ENCODE results near the gene TCF4. TPM values are rescaled to one million over a fixed set of nuclear protein-coding genes. Genes with fewer than 3 reads are reported as not detected.
A peak's percentile ranks its signal among the peaks of the same experiment; 100 is the strongest.

TCF4 gene
- total and polyA plus RNA-seq, 2 donors (not counting 3 experiments of a cell fraction or from before 2014, with no cell fraction given): 183 to 390 TPM

- no peaks in the 10 kb centered on the region for H3K9me3 ChIP-seq (replicated peaks; ENCODE audit: control insufficient read depth, insufficient read depth, low read length)
- no peak overlapping the region for H3K27ac ChIP-seq (ENCODE audit: insufficient read depth, low read depth, low read length)
- FAIRE-seq: no peak
- peak; percentile 21 for DNase-seq (ENCODE audit: low read depth, low spot score)
- intact Hi-C loops (cut with micrococcal nuclease): no loop called here
- dilution Hi-C loops (cut with MboI; ENCODE audit: extremely low pct_ligation_motif_present, low sequenced_read_pairs): no loop called here
- POLR2A ChIA-PET: no interaction called here
- no peaks in the 10 kb centered on the region for H3K9me1 ChIP-seq (replicated peaks; ENCODE audit: control insufficient read depth, extremely low read depth, insufficient read depth, low read length)
- peaks cover 13% of the 10 kb centered on the region for H3K4me1 ChIP-seq (ENCODE audit: control insufficient read depth, extremely low read depth, insufficient read depth, low read length)
- no peaks in the 10 kb centered on the region for H3K27me3 ChIP-seq (ENCODE audit: control insufficient read depth in 2 of 2, insufficient read depth in 2 of 2, low read length in 2 of 2)
- no peaks in the 10 kb centered on the region for H3K36me3 ChIP-seq (ENCODE audit: control insufficient read depth in 2 of 2, extremely low read depth in 1 of 2, insufficient read depth in 2 of 2, low read length in 2 of 2)
- no peak overlapping the region for H3K4me3 ChIP-seq (replicated peaks in 1 of 3; ENCODE audit: insufficient read depth in 1 of 3, low read depth in 1 of 3, low read length in 3 of 3)
- no peak overlapping the region for H2AFZ ChIP-seq (ENCODE audit: low read depth, low read length)
- no peak overlapping the region for H3K9ac ChIP-seq (replicated peaks; ENCODE audit: extremely low read depth, insufficient read depth, low read length)
- TF ChIP-seq JUN (IDR thresholded peaks at IDR 0.05; ENCODE audit: borderline replicate concordance, insufficient read depth, insufficient read length, low read depth): no peak
- TF ChIP-seq POLR2A (IDR thresholded peaks at IDR 0.05; ENCODE audit: low read depth, low read length): no peak
- no peak for TF ChIP-seq GATA2 (IDR thresholded peaks at IDR 0.05; ENCODE audit: insufficient read depth, insufficient read length, low read depth, low read length)
- no peak for TF ChIP-seq POLR2AphosphoS5 (IDR thresholded peaks at IDR 0.05; ENCODE audit: insufficient read depth, low read depth, low read length)
- TF ChIP-seq CTCF (IDR thresholded peaks at IDR 0.05; ENCODE audit: extremely low read depth in 1 of 2, insufficient read depth in 1 of 2, low read depth in 1 of 2, low read length in 2 of 2): no peak
- no peak for TF ChIP-seq MYC (IDR thresholded peaks at IDR 0.05; ENCODE audit: low read depth, low read length)
- TF ChIP-seq FOS (IDR thresholded peaks at IDR 0.05; ENCODE audit: borderline replicate concordance, insufficient read depth, low read length): no peak
- TF ChIP-seq EZH2 (IDR thresholded peaks at IDR 0.05; ENCODE audit: borderline replicate concordance, low read depth, low read length, severe bottlenecking): no peak
- no peak for TF ChIP-seq MAX (IDR thresholded peaks at IDR 0.05; ENCODE audit: insufficient read depth, insufficient read length)
- H3K4me2 ChIP-seq (ENCODE audit: insufficient read depth, low read length): no peak overlapping the region
- CTCF ChIA-PET: interaction anchor here (0.6 to 3.8 kb wide), 5 partner anchors 8 to 495 kb away, joined by 3 to 15 read pairs (median 3); no protein-coding TSS in a partner anchor
- no TSS peak for BruUV-seq (replicated peaks)
- H4K20me1 ChIP-seq (replicated peaks; ENCODE audit: control insufficient read depth, extremely low read depth, insufficient read depth, low read length): peaks cover 38% of the 10 kb centered on the region
- peaks cover 69% of the 10 kb centered on the region for H3K79me2 ChIP-seq (ENCODE audit: control insufficient read depth, insufficient read depth, low read length)
Observed at GRCh38 chr18:55287149-55287806, 300.7 kb downstream of the TCF4 start.
